Activated naive CD8-positive, alpha-beta T cell treated with anti-CD3 and anti-CD28 coated beads for 36 hours (primary cell): ENCODE results near the gene DDX28. TPM values are rescaled to one million over a fixed set of nuclear protein-coding genes. Genes with fewer than 3 reads are reported as not detected.

Experiments used
- DNase-seq: peaks from one replicate; pipeline ENCODE4 v3.0.0; 2021
- H3K27ac Mint-ChIP-seq: one replicate; pipeline ENCODE4 v1.8.0; 2022; ENCODE audit warnings: mild to moderate bottlenecking, moderate library complexity, mixed read lengths
- H3K27me3 Mint-ChIP-seq: one replicate; pipeline ENCODE4 v1.8.0; 2022; ENCODE audit warnings: mild to moderate bottlenecking, mixed read lengths
- H3K36me3 Mint-ChIP-seq: one replicate; pipeline ENCODE4 v1.8.0; 2021; ENCODE audit warnings: mild to moderate bottlenecking, mixed read lengths
- H3K4me1 Mint-ChIP-seq: one replicate; pipeline ENCODE4 v1.8.0; 2021; ENCODE audit warnings: mixed read lengths
- H3K4me3 Mint-ChIP-seq: one replicate; pipeline ENCODE4 v1.8.0; 2022; ENCODE audit warnings: mild to moderate bottlenecking, moderate library complexity, mixed read lengths
- H3K9me3 Mint-ChIP-seq: one replicate; pipeline ENCODE4 v1.8.0; 2022; ENCODE audit warnings: mixed read lengths
- total RNA-seq, 2 experiments: library from RNA; stranded (reverse); gene quantifications; one replicate each; pipeline ENCODE4 v1.2.3, GENCODE V29; 2021

Gene DDX28
- total RNA-seq, 2 experiments from 2014 or later = 32.0 to 32.3 TPM

- H3K27me3 Mint-ChIP-seq = no peaks in the 10 kb centered on the region
- peaks cover 9% of the 10 kb centered on the region for H3K36me3 Mint-ChIP-seq
Observed at GRCh38 chr16:67993207-67994039, 29.6 kb downstream of the DDX28 start.

GRCh38 chr16:67992661-67993206 lies 30.3 kb downstream of the DDX28 start:
- H3K36me3 Mint-ChIP-seq = peaks cover 7% of the 10 kb centered on the region
- peak overlapping the region; percentile 73 for H3K27ac Mint-ChIP-seq
- H3K4me3 Mint-ChIP-seq = peak overlapping the region; percentile 4

More at GRCh38 chr16:67993207-67994039, 29.6 kb downstream of the DDX28 start:
- Mint-ChIP-seq H3K4me1 (peaks cover 32% of the 10 kb centered on the region), H3K9me3 (no peaks in the 10 kb centered on the region), H3K4me3 (peak overlapping the region; percentile 78), H3K27ac (peak overlapping the region; percentile 98)
- peak; percentile 90 for DNase-seq

GRCh38 chr16:67990018-67990386 lies 33.0 kb downstream of the DDX28 start:
- H3K4me3 Mint-ChIP-seq = no peak overlapping the region
- H3K4me1 Mint-ChIP-seq = peaks cover 16% of the 10 kb centered on the region
- H3K36me3 Mint-ChIP-seq = no peaks in the 10 kb centered on the region
- no peaks in the 10 kb centered on the region for H3K27me3 Mint-ChIP-seq
- DNase-seq = no peak
- no peak overlapping the region for H3K27ac Mint-ChIP-seq
- no peaks in the 10 kb centered on the region for H3K9me3 Mint-ChIP-seq

More at GRCh38 chr16:67992661-67993206, 30.3 kb downstream of the DDX28 start:
- DNase-seq = no peak
- peaks cover 30% of the 10 kb centered on the region for H3K4me1 Mint-ChIP-seq
- H3K9me3 Mint-ChIP-seq = no peaks in the 10 kb centered on the region
- no peaks in the 10 kb centered on the region for H3K27me3 Mint-ChIP-seq

- Mint-ChIP-seq H3K4me1 (peaks cover 17% of the 10 kb centered on the region), H3K27ac (no peak overlapping the region), H3K36me3 (no peaks in the 10 kb centered on the region)
Observed at GRCh38 chr16:67989322-67990017, 33.6 kb downstream of the DDX28 start.

GRCh38 chr16:67988675-67989074 lies 34.4 kb downstream of the DDX28 start:
- no peak overlapping the region for H3K4me3 Mint-ChIP-seq
- H3K4me1 Mint-ChIP-seq = peaks cover 22% of the 10 kb centered on the region
- H3K9me3 Mint-ChIP-seq = no peaks in the 10 kb centered on the region
- no peaks in the 10 kb centered on the region for H3K27me3 Mint-ChIP-seq
- no peak for DNase-seq
- no peak overlapping the region for H3K27ac Mint-ChIP-seq
- H3K36me3 Mint-ChIP-seq = no peaks in the 10 kb centered on the region

More at GRCh38 chr16:67989322-67990017, 33.6 kb downstream of the DDX28 start:
- Mint-ChIP-seq H3K27me3 (no peaks in the 10 kb centered on the region), H3K4me3 (no peak overlapping the region), H3K9me3 (no peaks in the 10 kb centered on the region)
- DNase-seq = no peak

- DNase-seq = no peak
- no peaks in the 10 kb centered on the region for H3K27me3 Mint-ChIP-seq
- peaks cover 22% of the 10 kb centered on the region for H3K4me1 Mint-ChIP-seq
- no peaks in the 10 kb centered on the region for H3K9me3 Mint-ChIP-seq
- H3K4me3 Mint-ChIP-seq = no peak overlapping the region
- H3K27ac Mint-ChIP-seq = no peak overlapping the region
- no peaks in the 10 kb centered on the region for H3K36me3 Mint-ChIP-seq
Observed at GRCh38 chr16:67987460-67988160, 35.4 kb downstream of the DDX28 start.

- DNase-seq = no peak
- Mint-ChIP-seq H3K36me3 (no peaks in the 10 kb centered on the region), H3K27ac (no peak overlapping the region), H3K4me1 (peaks cover 18% of the 10 kb centered on the region), H3K4me3 (no peak overlapping the region), H3K27me3 (no peaks in the 10 kb centered on the region), H3K9me3 (no peaks in the 10 kb centered on the region)
Observed at GRCh38 chr16:67986949-67987348, 36.1 kb downstream of the DDX28 start.

GRCh38 chr16:67982011-67982696 lies 40.9 kb downstream of the DDX28 start:
- Mint-ChIP-seq H3K4me3 (no peak overlapping the region), H3K9me3 (no peaks in the 10 kb centered on the region), H3K4me1 (peaks cover 19% of the 10 kb centered on the region), H3K27ac (no peak overlapping the region), H3K36me3 (no peaks in the 10 kb centered on the region), H3K27me3 (peaks cover 3% of the 10 kb centered on the region)
- no peak for DNase-seq

GRCh38 chr16:67979955-67980678 lies 42.9 kb downstream of the DDX28 start, which contains the start of gene DPEP3:
TSS of gene DPEP3 (minus strand) at chr16:67980499. CDS start at chr16:67980380, 119 bp downstream.
- H3K27ac Mint-ChIP-seq = no peak within 1 kb of the TSS
- peak; percentile 38 for DNase-seq
- H3K36me3 Mint-ChIP-seq = no peaks in the 10 kb centered on the region
- H3K4me3 Mint-ChIP-seq = no peak within 1 kb of the TSS
- no peaks in the 10 kb centered on the region for H3K9me3 Mint-ChIP-seq
- peaks cover 23% of the 10 kb centered on the region for H3K4me1 Mint-ChIP-seq
- peaks cover 3% of the 10 kb centered on the region for H3K27me3 Mint-ChIP-seq

GRCh38 chr16:67977469-67978227 lies 45.4 kb downstream of the DDX28 start:
- H3K9me3 Mint-ChIP-seq = no peaks in the 10 kb centered on the region
- peaks cover 3% of the 10 kb centered on the region for H3K27me3 Mint-ChIP-seq
- peaks cover 5% of the 10 kb centered on the region for H3K4me1 Mint-ChIP-seq
- no peak overlapping the region for H3K4me3 Mint-ChIP-seq
- H3K27ac Mint-ChIP-seq = no peak overlapping the region
- no peak for DNase-seq
- no peaks in the 10 kb centered on the region for H3K36me3 Mint-ChIP-seq

- Mint-ChIP-seq H3K4me3 (no peak overlapping the region), H3K4me1 (peaks cover 5% of the 10 kb centered on the region), H3K9me3 (no peaks in the 10 kb centered on the region), H3K27me3 (peaks cover 3% of the 10 kb centered on the region), H3K36me3 (no peaks in the 10 kb centered on the region), H3K27ac (no peak overlapping the region)
- no peak for DNase-seq
Observed at GRCh38 chr16:67977005-67977404, 46.0 kb downstream of the DDX28 start.

- no peak for DNase-seq
- H3K9me3 Mint-ChIP-seq = no peaks in the 10 kb centered on the region
- H3K4me3 Mint-ChIP-seq = no peak overlapping the region
Observed at GRCh38 chr16:67976205-67976604, 46.8 kb downstream of the DDX28 start.

GRCh38 chr16:67975321-67976105 lies 47.5 kb downstream of the DDX28 start:
- Mint-ChIP-seq H3K27me3 (peaks cover 1% of the 10 kb centered on the region), H3K36me3 (no peaks in the 10 kb centered on the region), H3K4me3 (no peak overlapping the region), H3K27ac (no peak overlapping the region), H3K4me1 (peaks cover 5% of the 10 kb centered on the region), H3K9me3 (no peaks in the 10 kb centered on the region)
- no peak for DNase-seq

More at GRCh38 chr16:67976205-67976604, 46.8 kb downstream of the DDX28 start:
- H3K4me1 Mint-ChIP-seq = peaks cover 5% of the 10 kb centered on the region
- H3K36me3 Mint-ChIP-seq = no peaks in the 10 kb centered on the region
- no peak overlapping the region for H3K27ac Mint-ChIP-seq
- peaks cover 3% of the 10 kb centered on the region for H3K27me3 Mint-ChIP-seq
